Activated naive CD8-positive, alpha-beta T cell treated with anti-CD3 and anti-CD28 coated beads for 36 hours (primary cell): ENCODE results near the gene TSEN2. TPM values are rescaled to one million over a fixed set of nuclear protein-coding genes. Genes with fewer than 3 reads are reported as not detected.

Experiments
- DNase-seq: peaks from one replicate; pipeline ENCODE4 v3.0.0; 2021
- H3K27ac Mint-ChIP-seq: one replicate; pipeline ENCODE4 v1.8.0; 2022; ENCODE audit warnings: mild to moderate bottlenecking, moderate library complexity, mixed read lengths
- H3K27me3 Mint-ChIP-seq: one replicate; pipeline ENCODE4 v1.8.0; 2022; ENCODE audit warnings: mild to moderate bottlenecking, mixed read lengths
- H3K36me3 Mint-ChIP-seq: one replicate; pipeline ENCODE4 v1.8.0; 2021; ENCODE audit warnings: mild to moderate bottlenecking, mixed read lengths
- H3K4me1 Mint-ChIP-seq: one replicate; pipeline ENCODE4 v1.8.0; 2021; ENCODE audit warnings: mixed read lengths
- H3K4me3 Mint-ChIP-seq: one replicate; pipeline ENCODE4 v1.8.0; 2022; ENCODE audit warnings: mild to moderate bottlenecking, moderate library complexity, mixed read lengths
- H3K9me3 Mint-ChIP-seq: one replicate; pipeline ENCODE4 v1.8.0; 2022; ENCODE audit warnings: mixed read lengths
- total RNA-seq, 2 experiments: library from RNA; stranded (reverse); gene quantifications; one replicate each; pipeline ENCODE4 v1.2.3, GENCODE V29; 2021

TSEN2 gene
- total RNA-seq, 2 experiments from 2014 or later = 24.7 to 29.7 TPM

DNA sequence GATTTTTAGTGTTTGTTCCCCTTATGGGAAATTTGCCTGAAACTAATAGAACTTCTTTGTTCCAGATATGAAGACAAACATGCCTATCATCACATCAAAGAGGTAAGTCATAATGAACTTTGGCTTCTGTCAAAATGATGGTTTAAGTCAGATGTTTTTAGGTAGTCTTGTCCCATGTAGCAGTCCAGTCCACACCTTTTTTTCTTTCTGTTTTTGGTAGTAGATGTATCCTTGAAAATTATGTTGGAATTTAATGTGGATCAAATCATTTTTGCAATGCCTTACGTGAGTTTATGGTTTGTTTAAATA is 12.1 kb downstream of the TSEN2 start:
- Mint-ChIP-seq H3K4me3 (no peak overlapping the region), H3K4me1 (peaks cover 2% of the 10 kb centered on the region), H3K27ac (no peak overlapping the region), H3K27me3 (no peaks in the 10 kb centered on the region), H3K9me3 (no peaks in the 10 kb centered on the region), H3K36me3 (peaks cover 24% of the 10 kb centered on the region)
- no peak for DNase-seq

DNA sequence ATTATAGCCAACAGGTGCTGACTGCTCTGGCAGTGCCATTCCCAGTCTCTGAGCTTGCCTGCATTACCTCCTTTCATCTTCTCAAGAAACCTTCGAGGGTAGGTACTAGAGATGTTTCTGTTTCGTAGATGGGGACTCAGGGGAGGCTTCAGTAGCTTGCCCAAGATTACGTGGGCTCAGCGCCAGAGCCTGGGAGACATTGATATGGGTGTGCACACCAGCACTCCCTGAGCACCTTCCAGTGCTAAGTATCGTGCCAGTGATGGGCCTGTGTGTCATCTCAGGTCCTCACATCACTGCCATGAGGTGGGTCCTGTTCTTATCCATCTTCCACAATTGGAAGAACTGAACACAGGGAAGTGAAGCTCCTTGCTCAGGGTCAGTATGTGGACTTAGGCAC is 15.2 kb downstream of the TSEN2 start:
- DNase-seq = no peak
- Mint-ChIP-seq H3K27ac (no peak overlapping the region), H3K4me1 (no peaks in the 10 kb centered on the region), H3K4me3 (no peak overlapping the region), H3K9me3 (no peaks in the 10 kb centered on the region), H3K36me3 (peaks cover 22% of the 10 kb centered on the region), H3K27me3 (no peaks in the 10 kb centered on the region)

DNA sequence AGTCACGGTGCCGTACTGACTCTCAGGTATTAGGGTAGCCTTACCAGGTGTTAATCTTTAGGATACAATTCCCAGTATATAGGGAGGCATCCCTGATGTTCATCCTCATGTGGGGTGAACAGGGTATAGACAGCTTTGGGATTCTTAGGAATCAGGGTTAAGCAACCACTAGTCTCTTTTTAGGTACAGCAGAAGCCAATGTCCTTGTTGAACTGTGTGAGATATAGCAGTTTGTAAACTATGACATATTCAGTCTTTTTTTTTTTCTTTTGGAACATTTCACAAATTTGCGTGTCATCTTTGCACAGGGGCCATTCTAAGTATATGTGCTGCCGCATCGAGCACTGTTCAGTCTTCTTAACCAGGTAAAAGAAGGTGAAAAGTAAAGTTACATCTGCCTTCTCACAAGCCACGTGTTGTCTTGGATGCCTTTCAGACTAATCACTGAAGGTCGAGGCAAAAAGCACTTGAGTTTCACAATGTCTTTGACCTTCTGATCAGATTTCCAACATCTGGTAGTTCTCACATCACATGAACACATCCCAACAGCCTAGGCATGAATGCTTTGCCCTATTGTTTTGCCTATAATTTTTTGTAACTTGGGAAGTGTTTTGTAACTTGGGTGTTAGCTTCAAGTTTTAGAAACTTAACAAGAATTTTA is 17.2 kb downstream of the TSEN2 start:
- H3K4me1 Mint-ChIP-seq = no peaks in the 10 kb centered on the region
- DNase-seq = no peak
- no peak overlapping the region for H3K27ac Mint-ChIP-seq
- H3K36me3 Mint-ChIP-seq = peaks cover 30% of the 10 kb centered on the region
- H3K4me3 Mint-ChIP-seq = no peak overlapping the region
- H3K9me3 Mint-ChIP-seq = no peaks in the 10 kb centered on the region
- no peaks in the 10 kb centered on the region for H3K27me3 Mint-ChIP-seq

DNA sequence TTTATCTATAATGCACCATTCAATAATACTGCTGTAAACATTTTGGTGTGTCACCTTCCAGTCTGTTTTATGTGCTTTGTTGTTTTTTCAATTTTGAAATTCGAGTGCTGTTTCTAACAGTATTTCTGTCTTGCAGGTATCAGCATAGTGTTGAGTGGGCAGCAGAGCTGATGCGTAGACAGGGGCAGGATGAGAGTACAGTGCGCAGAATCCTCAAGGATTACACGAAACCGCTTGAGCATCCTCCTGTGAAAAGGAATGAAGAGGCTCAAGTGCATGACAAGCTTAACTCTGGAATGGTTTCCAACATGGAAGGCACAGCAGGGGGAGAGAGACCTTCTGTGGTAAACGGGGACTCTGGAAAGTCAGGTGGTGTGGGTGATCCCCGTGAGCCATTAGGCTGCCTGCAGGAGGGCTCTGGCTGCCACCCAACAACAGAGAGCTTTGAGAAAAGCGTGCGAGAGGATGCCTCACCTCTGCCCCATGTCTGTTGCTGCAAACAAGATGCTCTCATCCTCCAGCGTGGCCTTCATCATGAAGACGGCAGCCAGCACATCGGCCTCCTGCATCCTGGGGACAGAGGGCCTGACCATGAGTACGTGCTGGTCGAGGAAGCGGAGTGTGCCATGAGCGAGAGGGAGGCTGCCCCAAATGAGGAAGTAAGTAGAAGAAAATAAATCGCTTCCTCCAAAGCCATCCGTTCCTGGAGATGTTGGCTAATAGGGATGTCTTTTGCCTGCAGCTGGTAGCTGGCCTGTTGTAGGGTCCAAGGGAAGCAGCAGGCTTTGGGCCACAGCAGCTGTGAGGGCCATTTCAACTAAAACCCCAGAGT is 19.1 kb downstream of the TSEN2 start:
- Mint-ChIP-seq H3K27ac (no peak overlapping the region), H3K4me1 (no peaks in the 10 kb centered on the region), H3K9me3 (no peaks in the 10 kb centered on the region), H3K27me3 (no peaks in the 10 kb centered on the region), H3K36me3 (peaks cover 35% of the 10 kb centered on the region), H3K4me3 (no peak overlapping the region)
- no peak for DNase-seq

DNA sequence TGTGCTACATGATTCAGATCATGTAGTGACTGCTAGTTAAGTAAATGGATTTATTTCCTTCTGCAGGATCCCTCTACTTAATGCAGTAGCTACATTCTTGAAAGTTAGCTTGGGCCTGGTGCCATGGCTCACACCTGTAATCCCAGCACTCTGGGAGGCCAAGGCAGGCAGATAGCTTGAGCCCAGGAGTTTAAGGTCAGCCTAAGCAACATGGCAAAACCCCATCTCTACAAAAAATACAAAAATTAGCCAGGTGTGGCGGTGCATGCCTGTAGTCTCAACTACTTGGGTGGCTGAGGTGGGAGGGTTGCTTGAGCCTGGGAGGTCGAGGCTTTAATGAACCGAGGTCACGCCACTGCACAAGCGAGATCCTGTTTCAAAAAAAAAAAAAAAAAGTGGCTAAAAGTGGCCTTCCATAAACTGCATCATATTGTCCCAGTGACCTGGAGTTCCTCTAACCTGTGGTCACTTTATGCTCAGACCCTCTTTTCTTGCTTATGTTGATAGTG is 22.0 kb downstream of the TSEN2 start:
- no peak for DNase-seq
- H3K4me1 Mint-ChIP-seq = no peaks in the 10 kb centered on the region

DNA sequence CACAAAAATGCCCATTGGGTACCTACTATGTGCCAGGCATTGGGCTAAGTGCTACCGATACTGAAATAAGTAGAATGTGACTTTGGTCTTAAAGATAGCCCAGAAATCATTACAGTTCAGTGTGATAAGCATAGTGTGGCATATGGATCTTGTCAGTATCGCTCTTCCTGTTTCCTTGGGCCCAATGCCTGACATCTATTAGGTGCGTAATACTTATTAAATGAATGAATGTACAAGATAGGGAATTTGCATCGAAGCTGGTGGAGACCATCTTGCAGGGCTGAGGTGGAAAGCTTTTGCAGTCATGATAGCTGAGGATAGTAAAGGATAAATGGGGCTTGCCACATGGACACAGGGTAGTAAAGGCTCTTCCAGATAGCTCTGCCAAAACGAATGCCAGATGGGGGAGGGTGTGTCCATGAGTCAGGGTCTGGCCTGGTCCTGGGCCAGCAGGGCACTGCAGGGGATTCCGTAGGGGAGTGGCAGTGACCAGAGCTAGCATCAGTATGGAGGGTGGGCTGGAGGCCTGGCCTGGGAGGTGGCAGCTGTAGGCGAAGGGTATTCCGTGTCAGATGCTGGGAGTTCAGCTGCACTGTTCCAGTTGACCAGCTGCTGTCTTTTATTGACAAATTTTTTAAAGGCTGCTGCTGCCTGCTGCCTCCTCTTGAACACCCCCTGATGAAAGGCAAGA is 23.5 kb downstream of the TSEN2 start:
- H3K36me3 Mint-ChIP-seq = peaks cover 36% of the 10 kb centered on the region

More for the DNA sequence above, 22.0 kb downstream of the TSEN2 start:
- Mint-ChIP-seq H3K27ac (no peak overlapping the region), H3K27me3 (no peaks in the 10 kb centered on the region), H3K4me3 (no peak overlapping the region), H3K36me3 (peaks cover 36% of the 10 kb centered on the region), H3K9me3 (no peaks in the 10 kb centered on the region)

DNA sequence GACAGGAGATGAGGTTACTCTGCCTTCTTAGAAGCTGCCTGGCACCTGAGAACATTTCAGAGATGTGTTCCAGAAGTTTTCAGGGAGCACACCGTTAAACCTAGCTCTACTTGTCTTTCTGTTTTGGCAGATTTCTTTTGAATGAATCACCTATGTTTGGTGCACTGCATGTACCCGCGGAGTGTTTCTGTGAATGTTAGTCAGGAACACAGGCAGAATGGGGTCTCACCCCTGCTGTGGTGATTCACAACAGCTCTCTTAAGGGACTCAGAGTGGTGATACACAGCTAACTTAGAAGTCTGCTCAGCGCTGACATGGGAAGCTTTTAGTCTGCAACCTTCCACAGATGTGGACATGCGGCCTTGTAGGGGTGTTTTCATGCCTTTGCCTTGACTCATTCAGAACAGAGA is 24.0 kb downstream of the TSEN2 start:
- no peaks in the 10 kb centered on the region for H3K9me3 Mint-ChIP-seq
- no peaks in the 10 kb centered on the region for H3K4me1 Mint-ChIP-seq
- DNase-seq = no peak
- H3K36me3 Mint-ChIP-seq = peaks cover 33% of the 10 kb centered on the region
- H3K4me3 Mint-ChIP-seq = no peak overlapping the region
- no peak overlapping the region for H3K27ac Mint-ChIP-seq
- no peaks in the 10 kb centered on the region for H3K27me3 Mint-ChIP-seq

More for the DNA sequence above, 23.5 kb downstream of the TSEN2 start:
- no peak overlapping the region for H3K27ac Mint-ChIP-seq
- H3K9me3 Mint-ChIP-seq = no peaks in the 10 kb centered on the region
- H3K4me1 Mint-ChIP-seq = no peaks in the 10 kb centered on the region
- H3K4me3 Mint-ChIP-seq = no peak overlapping the region
- DNase-seq = no peak
- no peaks in the 10 kb centered on the region for H3K27me3 Mint-ChIP-seq

DNA sequence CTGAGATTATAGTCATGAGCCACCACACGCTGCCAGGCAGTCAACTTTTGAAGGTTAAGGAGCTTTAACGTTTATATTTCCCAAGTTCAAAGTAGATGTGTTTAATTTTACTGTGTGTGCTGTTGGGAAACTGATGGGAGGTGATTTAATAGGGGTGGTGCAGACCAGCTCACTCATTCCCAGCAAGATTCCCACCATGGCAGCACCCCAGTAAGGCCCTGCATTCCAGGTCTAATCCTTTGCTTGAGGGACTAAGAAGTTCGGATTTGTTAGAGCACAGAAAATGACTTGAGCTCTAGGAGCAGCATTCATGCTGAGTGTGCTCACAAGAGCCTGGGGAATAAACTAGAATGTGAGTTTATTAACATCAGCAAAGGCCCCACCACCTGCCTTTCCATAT is 25.2 kb downstream of the TSEN2 start:
- Mint-ChIP-seq H3K4me1 (no peaks in the 10 kb centered on the region), H3K4me3 (no peak overlapping the region), H3K36me3 (peaks cover 30% of the 10 kb centered on the region), H3K9me3 (no peaks in the 10 kb centered on the region), H3K27me3 (no peaks in the 10 kb centered on the region), H3K27ac (no peak overlapping the region)
- DNase-seq = no peak

DNA sequence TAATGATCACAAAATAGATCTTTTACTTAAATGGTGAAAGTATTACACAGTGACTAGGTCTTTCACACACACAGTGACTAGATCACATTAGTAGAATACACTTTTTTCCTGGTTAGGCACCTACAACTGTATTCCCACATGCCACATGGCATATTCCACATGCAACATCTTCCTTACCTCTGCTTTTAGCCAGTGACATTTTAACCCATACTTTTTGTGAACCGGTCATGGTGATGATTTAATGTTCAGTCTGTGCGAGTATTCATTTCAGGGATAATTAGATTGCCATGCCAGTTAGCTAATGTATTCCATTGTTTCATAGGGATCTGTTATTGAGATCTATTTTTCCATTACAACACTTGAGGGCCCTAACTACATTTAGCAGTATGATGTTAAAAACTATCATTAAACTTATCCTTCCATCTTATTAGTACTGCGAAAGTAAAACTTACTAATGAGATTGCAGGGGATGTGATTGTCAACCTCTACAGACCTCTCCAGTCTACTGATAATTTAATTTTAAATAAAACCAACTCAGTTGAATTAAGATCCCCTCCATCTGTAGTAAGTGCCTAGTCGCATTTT is 28.3 kb downstream of the TSEN2 start:
- Mint-ChIP-seq H3K36me3 (peaks cover 16% of the 10 kb centered on the region), H3K4me1 (no peaks in the 10 kb centered on the region), H3K27ac (no peak overlapping the region), H3K9me3 (no peaks in the 10 kb centered on the region), H3K27me3 (no peaks in the 10 kb centered on the region), H3K4me3 (no peak overlapping the region)
- DNase-seq = no peak

DNA sequence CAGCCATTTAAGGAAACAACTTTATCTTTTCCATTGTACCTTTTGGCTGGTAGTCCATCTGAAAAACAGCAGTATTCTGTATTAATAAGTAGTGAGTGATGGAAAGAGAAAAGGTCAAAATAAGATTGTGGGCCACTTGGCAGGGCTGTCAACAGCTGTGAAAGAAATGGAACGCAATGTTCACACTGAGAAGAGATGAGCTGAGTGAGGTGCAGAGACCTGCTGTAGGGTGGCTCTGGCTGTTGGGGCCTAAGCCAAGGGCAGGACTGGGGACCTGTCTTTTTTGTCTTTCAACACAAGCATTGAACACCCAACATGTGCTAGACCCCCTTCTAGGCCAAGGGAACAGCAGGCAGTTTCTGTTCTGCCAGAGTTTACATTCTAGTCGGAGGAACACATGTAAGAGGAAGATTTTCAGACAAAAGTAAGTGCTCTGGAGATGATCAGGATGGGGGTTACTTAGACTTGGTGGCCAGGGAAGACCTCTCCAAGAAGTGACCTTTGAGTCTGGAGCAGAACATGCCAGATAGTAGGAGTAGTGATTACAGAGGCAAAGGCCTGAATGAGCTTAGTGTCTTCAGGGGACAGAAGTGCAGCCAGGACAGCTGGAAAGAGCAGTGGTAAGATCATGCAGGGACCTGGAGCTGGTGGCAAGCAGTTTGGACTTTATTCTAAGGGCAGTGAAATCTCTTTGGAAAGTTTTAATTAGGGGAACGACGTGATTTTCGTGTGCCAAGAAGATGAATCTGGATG is 29.6 kb downstream of the TSEN2 start:
- no peaks in the 10 kb centered on the region for H3K4me1 Mint-ChIP-seq
- no peaks in the 10 kb centered on the region for H3K27me3 Mint-ChIP-seq
- DNase-seq = no peak
- H3K9me3 Mint-ChIP-seq = no peaks in the 10 kb centered on the region
- no peak overlapping the region for H3K27ac Mint-ChIP-seq
- H3K36me3 Mint-ChIP-seq = peaks cover 13% of the 10 kb centered on the region
- H3K4me3 Mint-ChIP-seq = no peak overlapping the region

DNA sequence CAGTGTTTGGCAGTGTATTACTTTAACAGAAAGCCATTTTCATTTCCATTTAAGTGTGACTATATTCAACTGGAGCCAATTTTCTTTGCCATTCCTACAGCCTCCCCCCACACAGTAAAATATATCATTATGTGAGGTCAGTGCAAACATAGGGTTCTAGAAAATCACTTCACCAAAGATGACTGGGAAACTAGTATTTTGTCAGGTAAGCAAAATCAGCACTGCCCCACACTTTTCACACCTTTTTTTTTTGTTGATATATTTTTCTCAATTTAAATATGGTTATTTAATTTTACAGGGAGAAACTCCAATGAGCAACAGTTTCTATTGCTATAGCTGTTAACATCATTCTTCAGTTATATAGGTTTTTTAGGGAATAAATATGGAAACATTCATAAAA is 31.4 kb downstream of the TSEN2 start:
- Mint-ChIP-seq H3K4me1 (no peaks in the 10 kb centered on the region), H3K27ac (no peak overlapping the region), H3K27me3 (no peaks in the 10 kb centered on the region), H3K4me3 (no peak overlapping the region), H3K36me3 (peaks cover 20% of the 10 kb centered on the region), H3K9me3 (no peaks in the 10 kb centered on the region)
- no peak for DNase-seq

DNA sequence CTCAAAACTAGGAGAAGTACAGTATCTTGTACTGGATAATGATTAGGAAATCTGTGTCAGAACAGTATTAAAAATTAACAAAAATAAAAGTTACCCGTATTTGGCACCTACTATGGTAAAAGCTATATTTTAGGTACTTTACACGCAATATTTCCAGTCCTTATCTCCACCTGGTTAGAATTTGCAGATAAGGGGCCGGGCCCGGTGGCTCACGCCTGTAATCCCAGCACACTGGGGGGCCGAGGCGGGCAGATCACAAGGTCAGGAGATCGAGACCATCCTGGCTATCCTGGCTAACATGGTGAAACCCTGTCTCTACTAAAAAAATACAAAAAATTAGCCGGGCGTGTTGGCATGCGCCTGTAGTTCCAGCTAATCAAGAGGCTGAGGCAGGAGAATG is 32.6 kb downstream of the TSEN2 start:
- DNase-seq = no peak
- Mint-ChIP-seq H3K9me3 (no peaks in the 10 kb centered on the region), H3K4me3 (no peak overlapping the region), H3K36me3 (peaks cover 26% of the 10 kb centered on the region), H3K27me3 (no peaks in the 10 kb centered on the region), H3K27ac (no peak overlapping the region), H3K4me1 (no peaks in the 10 kb centered on the region)

DNA sequence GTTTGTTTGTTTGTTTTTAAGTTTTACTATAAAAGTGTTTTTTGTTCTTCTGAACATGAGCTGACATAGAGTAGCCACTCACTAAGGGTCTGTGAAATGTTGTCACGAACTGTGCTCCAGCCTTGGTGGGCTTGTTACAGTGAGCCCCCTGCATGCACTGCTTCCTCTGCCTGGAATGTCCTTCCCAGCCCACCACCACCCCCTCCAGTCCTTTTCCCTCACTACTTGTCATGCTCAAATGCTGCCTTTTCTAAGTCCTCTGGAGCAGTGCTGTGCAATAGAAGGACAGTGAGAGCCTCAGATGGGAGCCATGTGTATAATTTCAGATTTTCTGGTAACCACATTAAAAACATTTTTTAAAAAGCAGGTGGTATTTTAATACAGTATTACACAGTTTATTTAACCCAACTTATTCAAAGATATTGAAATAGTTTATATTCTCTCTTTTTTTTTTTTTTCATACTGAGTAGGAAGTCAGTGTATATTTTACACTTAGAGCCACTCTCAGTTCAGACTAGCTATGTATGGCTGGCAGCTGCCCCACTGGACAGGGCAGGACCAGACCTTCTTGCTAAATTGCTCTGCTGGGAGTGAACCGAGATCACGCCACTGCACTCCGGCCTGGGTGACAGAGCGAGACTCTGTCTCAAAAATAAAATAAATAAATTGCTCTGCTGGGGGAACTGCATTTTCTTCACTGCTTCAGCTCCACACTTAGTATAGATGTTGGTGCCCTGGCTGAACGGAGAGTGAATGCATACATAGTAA is 34.2 kb downstream of the TSEN2 start:
- peaks cover 32% of the 10 kb centered on the region for H3K36me3 Mint-ChIP-seq
- H3K4me3 Mint-ChIP-seq = no peak overlapping the region
- no peak overlapping the region for H3K27ac Mint-ChIP-seq
- no peaks in the 10 kb centered on the region for H3K27me3 Mint-ChIP-seq
- DNase-seq = no peak
- no peaks in the 10 kb centered on the region for H3K9me3 Mint-ChIP-seq
- no peaks in the 10 kb centered on the region for H3K4me1 Mint-ChIP-seq

DNA sequence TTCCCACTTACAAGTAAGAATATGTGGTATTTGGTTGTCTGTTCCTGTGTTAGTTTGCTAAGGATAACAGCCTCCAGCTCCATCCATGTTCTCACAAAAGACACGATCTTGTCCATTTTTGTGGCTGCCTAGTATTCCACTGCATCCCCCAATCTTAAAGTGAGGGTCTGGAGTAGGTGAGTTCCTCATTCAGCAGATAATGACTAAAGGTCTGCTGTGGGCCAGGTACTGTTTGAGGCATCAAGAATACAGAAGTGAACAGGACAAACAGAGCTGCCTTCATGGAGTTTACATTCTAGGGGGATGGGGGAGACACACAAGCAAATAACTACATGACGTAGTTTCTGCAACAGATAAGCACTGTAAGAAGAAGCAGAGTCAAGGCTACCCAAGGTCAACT is 36.7 kb downstream of the TSEN2 start:
- H3K4me3 Mint-ChIP-seq = no peak overlapping the region
- H3K4me1 Mint-ChIP-seq = no peaks in the 10 kb centered on the region
- peaks cover 30% of the 10 kb centered on the region for H3K36me3 Mint-ChIP-seq
- no peak overlapping the region for H3K27ac Mint-ChIP-seq
- no peaks in the 10 kb centered on the region for H3K9me3 Mint-ChIP-seq
- no peak for DNase-seq
- H3K27me3 Mint-ChIP-seq = no peaks in the 10 kb centered on the region
